Measurements from ENCODE around the gene SLC25A26.

- TF ChIP-seq CTCF (IDR thresholded peaks at IDR 0.05; ENCODE audit: poor library complexity) = no peak
- no peak for TF ChIP-seq EZH2phosphoT487 (IDR thresholded peaks at IDR 0.05; ENCODE audit: low read depth, severe bottlenecking, unreplicated experiment)
Measured at GRCh38 chr3:66377800-66378199, 157.0 kb downstream of the SLC25A26 start.

All from hepatocyte (in vitro differentiated cells).